Measurements from ENCODE around the gene LRRFIP1.

LRRFIP1 gene

DNA sequence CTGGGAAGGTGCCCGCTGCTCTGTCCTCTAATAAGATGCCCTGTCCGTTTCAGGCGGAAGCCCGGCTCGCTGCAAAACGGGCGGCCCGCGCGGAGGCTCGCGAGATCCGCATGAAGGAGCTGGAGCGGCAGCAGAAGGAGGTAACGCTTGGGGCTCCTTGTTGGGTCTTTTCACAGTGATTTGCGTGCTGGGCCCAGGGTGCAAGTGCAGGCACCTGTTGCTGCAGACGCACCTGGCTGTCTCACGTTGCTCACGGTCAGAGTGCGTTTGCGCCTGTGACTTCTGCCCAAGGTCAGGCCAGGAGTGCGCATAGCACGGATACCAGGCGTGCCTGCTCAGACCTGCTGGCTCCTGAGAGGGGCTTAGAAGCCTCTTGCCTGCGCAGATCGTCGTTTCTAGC is 81.1 kb downstream of the LRRFIP1 start:
- DNase-seq, result no peak

- no peak for DNase-seq
Measured at GRCh38 chr2:237708961-237709360, 81.6 kb downstream of the LRRFIP1 start.

- DNase-seq, result no peak
Measured at GRCh38 chr2:237711458-237712150, 84.2 kb downstream of the LRRFIP1 start.

DNA sequence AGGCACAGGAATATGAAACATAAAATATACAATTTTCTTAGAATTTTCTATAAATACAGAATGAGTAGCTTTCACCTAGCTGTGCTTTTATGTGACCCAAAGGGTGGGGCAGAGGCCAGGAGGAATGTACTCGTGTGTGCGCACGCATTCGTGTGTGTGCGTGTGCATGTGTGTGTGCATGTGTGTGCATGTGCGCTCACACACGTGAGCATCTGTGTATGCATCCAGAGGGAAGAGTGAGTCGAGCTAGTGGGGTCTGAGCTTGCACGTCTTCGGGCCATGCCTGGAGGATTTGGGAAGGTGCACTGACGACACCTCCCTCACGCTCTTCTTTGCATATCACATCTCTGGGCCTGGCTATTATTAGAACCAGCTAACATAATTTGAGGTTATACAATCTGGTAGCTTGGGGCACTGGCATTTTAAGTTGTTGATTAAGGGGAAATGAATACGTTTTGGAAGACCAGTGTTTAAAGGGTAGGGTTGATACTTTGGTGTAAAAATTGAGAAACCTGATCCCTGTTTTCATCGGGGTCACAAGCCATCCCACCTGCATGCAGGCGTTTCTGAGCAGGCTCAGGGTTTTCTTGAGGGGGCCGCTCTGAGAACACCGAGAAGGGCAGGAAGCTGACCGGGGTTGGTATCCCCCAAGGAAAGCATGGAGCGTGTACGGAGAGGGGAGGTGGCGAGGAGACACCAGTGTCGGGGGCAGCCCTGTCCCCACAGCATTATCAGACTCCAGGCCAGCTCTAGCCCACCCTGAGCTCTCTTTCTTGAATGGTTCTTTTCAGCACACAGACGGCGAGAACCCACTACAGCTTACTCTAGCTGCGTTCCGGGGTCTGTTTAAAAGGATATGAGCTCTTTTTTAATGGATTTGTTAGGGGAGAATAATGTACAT is 85.3 kb downstream of the LRRFIP1 start:
- DNase-seq, result no peak

- DNase-seq, result no peak
Measured at GRCh38 chr2:237714690-237715458, 87.5 kb downstream of the LRRFIP1 start.

GRCh38 chr2:237715459-237715947 is 88.1 kb downstream of the LRRFIP1 start:
- DNase-seq, result no peak

GRCh38 chr2:237716011-237716410 is 88.6 kb downstream of the LRRFIP1 start:
- no peak for DNase-seq

DNA sequence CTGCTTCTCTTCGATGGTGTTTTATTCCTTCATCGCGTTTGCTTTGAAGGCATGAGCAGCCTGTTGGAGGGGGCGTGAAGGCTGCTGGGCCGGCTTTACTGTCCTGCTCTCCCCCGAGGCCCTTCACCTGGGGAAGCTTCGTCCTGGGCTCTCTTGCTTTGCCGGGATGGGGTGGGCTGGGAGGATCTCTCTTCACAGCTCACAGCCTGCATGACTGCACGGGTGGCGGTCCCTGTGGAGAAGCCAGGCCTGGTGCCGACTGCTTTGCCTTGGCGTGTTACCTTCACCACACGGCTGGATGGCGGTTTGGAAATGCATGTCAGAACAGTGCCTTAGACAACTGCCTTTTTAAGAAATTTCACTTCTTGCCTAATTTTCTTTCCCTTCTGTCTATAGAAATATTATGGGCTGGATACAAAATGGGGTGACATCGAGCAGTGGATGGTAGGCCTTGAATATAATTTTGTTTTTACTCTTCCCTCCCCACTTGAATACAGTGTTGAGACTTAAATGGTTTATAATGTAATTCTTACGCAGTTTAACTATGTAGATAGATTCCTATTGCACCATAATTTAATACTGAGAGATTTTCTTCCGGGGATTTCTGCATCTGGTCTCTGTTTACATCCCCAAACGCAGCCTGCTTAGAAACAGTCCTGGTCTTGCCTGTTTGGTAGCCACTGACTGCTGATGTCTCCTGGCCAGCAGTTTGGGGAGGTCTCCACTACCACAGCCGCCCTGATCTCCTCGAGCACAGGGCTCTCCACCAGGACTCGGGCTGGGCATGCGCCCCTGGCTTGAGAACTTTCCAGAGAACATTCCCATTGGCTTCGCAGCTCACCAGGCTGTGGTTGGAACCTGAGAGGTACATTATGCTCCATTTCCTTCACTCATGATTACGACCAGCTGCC is 90.2 kb downstream of the LRRFIP1 start:
- no peak for DNase-seq

DNA sequence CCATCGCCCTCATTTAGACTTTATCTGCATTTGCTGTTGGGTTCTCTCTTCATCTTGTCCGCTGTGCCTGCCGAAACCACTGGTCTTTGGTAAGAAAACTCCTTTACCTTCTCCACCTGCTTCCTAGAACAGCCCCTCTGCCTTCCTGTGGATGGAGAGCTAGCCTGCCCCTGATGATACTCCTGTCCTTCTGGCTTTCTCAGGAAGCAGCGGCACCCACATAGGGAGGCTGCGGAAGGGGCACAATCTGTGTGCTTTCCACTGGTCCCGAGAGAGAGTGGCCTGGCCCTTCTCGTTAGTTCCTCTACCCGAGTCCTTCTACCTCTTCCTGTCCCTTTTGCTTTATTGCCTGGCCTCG is 90.9 kb downstream of the LRRFIP1 start:
- DNase-seq, result no peak

DNA sequence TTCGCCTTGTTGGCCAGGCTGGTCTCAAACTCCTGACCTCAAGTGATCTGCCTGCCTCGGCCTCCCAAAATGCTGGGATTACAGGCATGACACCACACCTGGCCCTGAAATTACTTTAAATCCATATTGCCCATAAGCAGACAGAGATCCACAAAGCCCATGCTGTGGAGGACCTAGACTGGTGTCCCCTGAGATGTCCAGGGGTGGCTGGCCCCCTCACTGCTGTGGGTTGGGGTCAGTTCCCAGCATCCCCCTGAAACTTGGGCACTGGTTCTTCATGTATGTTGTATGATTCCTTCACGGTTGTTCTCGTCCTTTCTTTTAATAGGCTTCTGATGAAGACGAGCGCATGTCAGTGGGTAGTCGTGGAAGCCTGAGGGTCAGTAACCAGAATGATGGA is 93.1 kb downstream of the LRRFIP1 start:
- no peak for DNase-seq

DNA sequence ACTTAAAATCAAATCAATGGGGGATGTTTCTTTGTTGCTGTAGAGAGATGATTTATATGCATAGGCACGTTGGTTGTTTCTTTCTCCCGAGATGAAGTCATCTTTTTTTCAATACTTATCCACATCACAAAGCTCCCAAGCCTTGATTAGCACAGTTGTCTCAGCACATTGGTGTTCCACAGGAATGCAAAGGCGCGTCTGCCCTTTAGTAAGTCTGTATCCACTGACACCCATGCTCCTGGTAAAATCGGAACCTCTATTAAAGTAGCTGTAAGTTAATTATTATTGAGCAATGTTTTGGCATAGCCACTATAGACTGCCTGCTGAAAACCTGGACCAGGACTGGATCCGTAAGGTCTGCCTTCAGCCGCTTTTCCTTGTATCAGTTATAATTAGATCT is 93.6 kb downstream of the LRRFIP1 start:
- no peak for DNase-seq

DNA sequence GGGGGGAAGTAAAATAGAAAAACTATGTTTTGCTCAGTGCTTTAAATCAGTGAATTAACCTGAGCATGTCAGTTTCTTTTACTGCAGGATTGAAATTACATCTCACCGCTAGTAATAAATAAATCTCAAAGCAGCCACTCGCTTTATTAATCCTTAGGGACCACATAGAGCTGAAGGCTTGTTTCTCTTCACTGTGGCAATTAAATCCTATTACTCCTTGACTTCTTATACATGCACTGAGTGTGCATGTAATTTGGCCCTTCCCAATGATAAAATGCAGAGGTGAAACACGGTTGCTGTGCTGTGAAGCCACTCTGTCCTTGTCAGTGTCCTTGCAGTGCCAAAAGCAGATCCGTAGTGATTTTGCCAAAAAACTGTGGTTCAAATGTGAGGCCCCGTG is 94.1 kb downstream of the LRRFIP1 start:
- no peak for DNase-seq

DNA sequence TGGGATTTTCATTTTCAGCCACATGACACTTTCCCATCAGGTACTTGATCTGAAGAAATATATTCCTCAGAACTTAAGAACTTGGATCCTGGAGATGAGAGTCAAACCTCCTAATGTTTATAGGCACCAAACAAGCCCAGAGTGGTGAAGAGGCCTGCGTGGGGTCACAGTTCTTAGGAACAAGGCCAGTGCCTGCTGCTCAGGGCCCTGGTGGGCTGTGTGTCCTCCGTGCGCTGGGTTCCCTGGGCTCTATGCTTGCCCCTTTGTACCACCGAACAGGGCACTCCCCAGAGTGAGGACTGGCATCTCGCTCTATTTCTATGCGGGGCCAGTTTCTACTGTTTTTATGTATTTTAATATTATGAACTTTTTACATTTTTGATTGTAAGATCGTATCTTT is 95.2 kb downstream of the LRRFIP1 start:
- DNase-seq, result no peak

- no peak for DNase-seq
Measured at GRCh38 chr2:237723023-237723422, 95.6 kb downstream of the LRRFIP1 start.

DNA sequence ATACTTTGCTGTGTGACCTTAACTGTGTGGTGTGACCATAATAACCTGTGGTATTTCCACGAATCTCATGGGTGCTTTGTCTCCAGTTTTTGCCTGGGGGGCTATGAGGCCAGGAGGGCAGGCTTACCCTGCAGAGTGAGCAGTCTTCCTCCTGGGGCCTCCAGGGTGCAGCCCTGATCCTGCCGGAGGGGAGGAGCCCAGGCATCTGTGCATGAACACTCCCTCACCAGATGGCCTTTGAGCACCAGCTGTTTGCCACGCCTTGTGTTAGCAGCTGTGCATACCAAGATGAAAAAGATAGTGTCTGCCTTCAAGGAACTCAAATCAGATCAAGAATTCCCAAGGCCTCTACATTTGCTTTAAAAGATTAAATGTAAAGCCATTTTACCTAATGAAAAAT is 96.2 kb downstream of the LRRFIP1 start:
- peak; percentile 23 for DNase-seq

GRCh38 chr2:237724811-237725478 is 97.6 kb downstream of the LRRFIP1 start:
- no peak for DNase-seq

DNA sequence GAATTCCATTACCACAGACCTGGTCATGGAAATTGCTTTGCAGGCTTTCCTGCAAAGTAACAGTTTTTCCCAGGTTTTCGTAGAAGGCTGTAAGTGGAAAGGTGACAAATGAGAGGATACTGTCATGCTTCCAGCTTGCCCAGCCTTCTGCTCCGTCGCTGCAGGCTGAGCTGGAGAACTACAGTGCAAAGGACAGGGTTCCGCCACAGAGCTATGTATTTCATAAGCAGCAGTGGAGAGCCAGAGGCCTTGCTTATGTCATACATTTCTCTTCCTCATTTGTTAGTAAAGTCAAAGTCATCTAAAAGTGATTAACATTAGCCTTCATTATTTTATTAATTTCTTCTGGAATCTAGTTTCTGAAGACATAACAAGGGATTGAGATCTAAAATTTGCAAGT is 98.3 kb downstream of the LRRFIP1 start:
- DNase-seq, result peak; percentile 33

- DNase-seq, result no peak
Measured at GRCh38 chr2:237726401-237726830, 99.0 kb downstream of the LRRFIP1 start.

DNA sequence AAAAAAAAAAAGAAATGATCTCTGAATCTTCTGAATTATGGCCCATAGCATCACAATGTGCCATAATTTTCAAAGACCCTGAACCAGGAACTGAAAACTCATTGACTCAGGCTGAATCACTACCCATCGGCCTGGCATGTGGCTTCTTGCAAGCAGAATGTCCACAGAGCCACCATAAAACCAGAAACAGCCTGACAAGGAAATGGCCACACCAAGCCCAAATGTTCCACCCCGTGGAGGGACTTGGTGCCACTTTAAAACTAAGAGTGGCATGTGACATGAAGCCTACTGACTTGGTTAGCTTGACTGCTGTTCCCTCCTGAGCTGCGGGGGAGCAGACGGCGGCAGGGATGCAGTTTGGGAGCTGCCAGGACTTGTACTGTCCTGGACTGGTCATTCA is 100.0 kb downstream of the LRRFIP1 start:
- DNase-seq, result no peak

GRCh38 chr2:237729681-237730475 is 102.5 kb downstream of the LRRFIP1 start:
- no peak for DNase-seq

DNA sequence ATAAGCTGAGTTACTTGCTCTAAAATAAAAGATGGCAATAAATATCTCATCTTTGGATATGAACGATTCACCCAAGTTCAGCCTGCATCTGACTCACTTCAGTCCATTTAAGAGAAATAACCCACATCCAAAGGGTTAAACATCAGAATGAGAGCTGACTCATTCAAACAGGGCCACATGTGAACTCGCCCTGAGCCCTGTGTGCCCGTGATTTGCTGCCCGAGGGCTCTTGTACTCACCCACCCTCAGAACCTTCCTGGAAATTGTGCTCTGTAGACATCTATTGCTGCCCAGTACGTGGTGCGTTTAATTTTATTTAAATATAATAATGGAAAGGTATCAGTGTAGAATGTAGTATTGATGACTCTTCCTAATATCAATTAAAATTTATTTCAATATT is 104.3 kb downstream of the LRRFIP1 start:
- DNase-seq, result no peak

All from GF-D8 (cell line).